Measurements from ENCODE around the gene CLEC3B.
"Not testable (repeated sequence)": the region's sequence is repeated elsewhere in the genome, so short reads cannot be mapped to it uniquely, and the experiment has no call there.

CLEC3B gene

GRCh38 chr3:45066109-45066801, 40.2 kb downstream of the CLEC3B start:
- no peak for DNase-seq (ENCODE audit: low spot score)

GRCh38 chr3:45067486-45067885, 41.4 kb downstream of the CLEC3B start:
- no peak for DNase-seq (ENCODE audit: low spot score)

- no peak for DNase-seq (ENCODE audit: low spot score)
These were observed 41.8 kb downstream of the CLEC3B start for GRCh38 chr3:45067941-45068340.

GRCh38 chr3:45071075-45071474, 45.0 kb downstream of the CLEC3B start:
- DNase-seq (ENCODE audit: low spot score), result no peak

- DNase-seq (ENCODE audit: low spot score), result no peak
These were observed 49.9 kb downstream of the CLEC3B start for GRCh38 chr3:45075821-45076625.

- not testable (repeated sequence) for DNase-seq (ENCODE audit: low spot score)
These were observed 52.2 kb downstream of the CLEC3B start for GRCh38 chr3:45078256-45078655.

GRCh38 chr3:45078910-45079522, 52.9 kb downstream of the CLEC3B start:
- no peak for DNase-seq (ENCODE audit: low spot score)

GRCh38 chr3:45079715-45080114, 53.6 kb downstream of the CLEC3B start:
- DNase-seq (ENCODE audit: low spot score), result no peak

- DNase-seq (ENCODE audit: low spot score), result no peak
These were observed 54.7 kb downstream of the CLEC3B start for GRCh38 chr3:45080824-45081223.

- DNase-seq (ENCODE audit: low spot score), result no peak
These were observed 55.5 kb downstream of the CLEC3B start for GRCh38 chr3:45081506-45082141.

- no peak for DNase-seq (ENCODE audit: low spot score)
These were observed 56.0 kb downstream of the CLEC3B start for GRCh38 chr3:45082142-45082538.

- no peak for DNase-seq (ENCODE audit: low spot score)
These were observed 56.9 kb downstream of the CLEC3B start for GRCh38 chr3:45083023-45083422.

GRCh38 chr3:45084361-45084760, 58.3 kb downstream of the CLEC3B start:
- DNase-seq (ENCODE audit: low spot score), result no peak

GRCh38 chr3:45084820-45085816, 59.0 kb downstream of the CLEC3B start:
- no peak for DNase-seq (ENCODE audit: low spot score)

Small RNA genes within 50 kb of the gene (small RNA-seq; reads per million reads assigned to genes)
- gene RNU5B-3P, result 0.10 to 2.0 reads per million in 2 experiments

Data from SK-N-DZ (cell line).